Sigmoid colon (tissue), 7 donors: ENCODE measurements around the gene PTBP1. TPM values are rescaled to one million over a fixed set of nuclear protein-coding genes. Genes with fewer than 3 reads are reported as not detected.

Source experiments
- DNase-seq: peaks from one replicate; pipeline ENCODE4 v3.0.0-alpha.2; 2019
- H3K27ac ChIP-seq, 4 donors: fragments of 200-600 bp; sonication (generic); one replicate each; pipeline ENCODE4 v1.5.1; 2016 to 2019; ENCODE audit warnings: mild to moderate bottlenecking in 1 of 4
- H3K27me3 ChIP-seq, 3 donors: fragments of 200-600 bp; sonication (generic); one replicate each; pipeline ENCODE4 v1.5.1; 2019; ENCODE audit warnings: mild to moderate bottlenecking in 1 of 3
- H3K36me3 ChIP-seq, 4 donors: fragments of 200-600 bp; sonication (generic); one replicate each; pipeline ENCODE4 v1.5.1; 2016 to 2019
- H3K4me1 ChIP-seq, 4 donors: fragments of 200-600 bp; sonication (generic); one replicate each; pipeline ENCODE4 v1.5.1; 2017 to 2019
- H3K4me3 ChIP-seq, 4 donors: fragments of 200-600 bp; sonication (generic); one replicate each; pipeline ENCODE4 v1.5.1; 2017 to 2019; ENCODE audit warnings: mild to moderate bottlenecking in 2 of 4, moderate library complexity in 1 of 4
- H3K9me3 ChIP-seq, 4 donors: fragments of 200-600 bp in 3 of 4; sonication (generic) in 3 of 4; one replicate each; pipeline versions ENCODE4 v1.5.1 to v1.6.1; 2013 to 2019
- EP300 ChIP-seq, 4 donors: sonication (generic); formaldehyde crosslinking; IDR thresholded peaks; one replicate each; pipeline ENCODE4 v1.6.1; 2017; ENCODE audit warnings: antibody characterized with exemption in 4 of 4
- POLR2A ChIP-seq, 2 donors: fragments of 450-650 bp; IDR thresholded peaks; one replicate each; pipeline ENCODE4 v1.6.1; 2016; ENCODE audit warnings: antibody characterized with exemption in 2 of 2, mild to moderate bottlenecking in 2 of 2, moderate library complexity in 2 of 2
- POLR2AphosphoS5 ChIP-seq, 4 donors: sonication (generic); formaldehyde crosslinking; IDR thresholded peaks; one replicate each; pipeline ENCODE4 v1.6.1; 2017; ENCODE audit warnings: antibody characterized with exemption in 4 of 4
- WGBS, 2 donors: extraction: QIAGEN DNeasy Blood & Tissue Kit; methylation state at CpG; one replicate each; pipeline ENCODE4 v1.1.7; 2013; 5-methylcytosine and 5-hydroxymethylcytosine counted together
- intact Hi-C: fragments of 100-400 bp; cut with DNase I; formaldehyde crosslinking; loops from one replicate; pipeline ENCODE4 v1.15.1; 2023
- polyA plus RNA-seq, 3 donors: library from polyadenylated mRNA; stranded (reverse); fragments of 200-250 nt; gene quantifications; one replicate each; pipeline ENCODE4 v1.2.3, GENCODE V29; 2013
- total RNA-seq, 4 donors: library from RNA; depleted of rRNA; stranded (reverse); fragments of >200 nt; gene quantifications; one replicate each; pipeline ENCODE4 v1.1.0, GENCODE V29; 2016
- TF ChIP-seq, protein P1 (sequence below), 4 experiments: fragments of 450-650 bp in 3 of 4; fragments of 200-600 bp in 1 of 4; IDR thresholded peaks; one replicate each; pipeline ENCODE4 v1.5.1; 2016 to 2019; ENCODE audit warnings: antibody characterized with exemption in 4 of 4, mild to moderate bottlenecking in 3 of 4, moderate library complexity in 2 of 4
- donor health status: healthy with polysubstance abuse.
- donor health status: Bipolar disorder and iron deficiency.
- donor health status: healthy.

The PTBP1 gene
- total and polyA plus RNA-seq, 7 donors, result 53.8 to 154 (median 78.7) TPM

DNA sequence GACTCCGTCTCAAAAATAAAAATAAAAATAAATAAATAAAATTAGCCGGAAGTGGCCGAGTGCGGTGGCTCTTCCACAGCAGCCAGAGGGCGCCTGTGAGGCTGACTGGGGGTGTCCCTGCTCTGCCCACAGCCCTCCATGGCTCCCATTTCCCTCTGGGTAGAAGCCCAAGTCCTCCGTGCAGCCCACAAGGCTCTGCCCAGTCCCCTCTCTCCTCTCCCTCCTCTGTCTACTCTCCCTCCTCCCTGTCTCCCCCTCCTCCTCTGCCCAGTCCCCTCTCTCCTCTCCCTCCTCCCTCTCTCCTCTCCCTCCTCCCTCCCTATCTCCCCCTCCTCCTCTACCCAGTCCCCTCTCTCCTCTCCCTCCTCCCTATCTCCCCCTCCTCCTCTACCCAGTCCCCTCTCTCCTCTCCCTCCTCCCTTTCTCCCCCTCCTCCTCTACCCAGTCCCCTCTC lies 25.9 kb upstream of the PTBP1 start:
- no peak for DNase-seq
- H3K27ac ChIP-seq, result no peak overlapping the region
- no peaks in the 10 kb centered on the region for H3K9me3 ChIP-seq
- 11 to 25% methylated on average over 6 of the region's 6 CpGs for WGBS, 2 donors
- intact Hi-C loops, result loop anchor here (2.0 to 5.0 kb wide), 2 partner anchors 86 to 149 kb away; partner anchors contain the start of gene CFD
- H3K4me1 ChIP-seq, result no peaks in the 10 kb centered on the region
- no peaks in the 10 kb centered on the region for H3K36me3 ChIP-seq
- no peak for TF ChIP-seq EP300 (IDR thresholded peaks at IDR 0.05)
- no peak for TF ChIP-seq POLR2AphosphoS5 (IDR thresholded peaks at IDR 0.05)
- no peak for TF ChIP-seq POLR2A (IDR thresholded peaks at IDR 0.05)
- TF ChIP-seq, protein P1, sequence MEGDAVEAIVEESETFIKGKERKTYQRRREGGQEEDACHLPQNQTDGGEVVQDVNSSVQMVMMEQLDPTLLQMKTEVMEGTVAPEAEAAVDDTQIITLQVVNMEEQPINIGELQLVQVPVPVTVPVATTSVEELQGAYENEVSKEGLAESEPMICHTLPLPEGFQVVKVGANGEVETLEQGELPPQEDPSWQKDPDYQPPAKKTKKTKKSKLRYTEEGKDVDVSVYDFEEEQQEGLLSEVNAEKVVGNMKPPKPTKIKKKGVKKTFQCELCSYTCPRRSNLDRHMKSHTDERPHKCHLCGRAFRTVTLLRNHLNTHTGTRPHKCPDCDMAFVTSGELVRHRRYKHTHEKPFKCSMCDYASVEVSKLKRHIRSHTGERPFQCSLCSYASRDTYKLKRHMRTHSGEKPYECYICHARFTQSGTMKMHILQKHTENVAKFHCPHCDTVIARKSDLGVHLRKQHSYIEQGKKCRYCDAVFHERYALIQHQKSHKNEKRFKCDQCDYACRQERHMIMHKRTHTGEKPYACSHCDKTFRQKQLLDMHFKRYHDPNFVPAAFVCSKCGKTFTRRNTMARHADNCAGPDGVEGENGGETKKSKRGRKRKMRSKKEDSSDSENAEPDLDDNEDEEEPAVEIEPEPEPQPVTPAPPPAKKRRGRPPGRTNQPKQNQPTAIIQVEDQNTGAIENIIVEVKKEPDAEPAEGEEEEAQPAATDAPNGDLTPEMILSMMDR (IDR thresholded peaks at IDR 0.05), result no peak
- H3K27me3 ChIP-seq, result peaks cover 0 to 14% (median 5%) of the 10 kb centered on the region in 3 donors
- H3K4me3 ChIP-seq, result no peak overlapping the region

DNA sequence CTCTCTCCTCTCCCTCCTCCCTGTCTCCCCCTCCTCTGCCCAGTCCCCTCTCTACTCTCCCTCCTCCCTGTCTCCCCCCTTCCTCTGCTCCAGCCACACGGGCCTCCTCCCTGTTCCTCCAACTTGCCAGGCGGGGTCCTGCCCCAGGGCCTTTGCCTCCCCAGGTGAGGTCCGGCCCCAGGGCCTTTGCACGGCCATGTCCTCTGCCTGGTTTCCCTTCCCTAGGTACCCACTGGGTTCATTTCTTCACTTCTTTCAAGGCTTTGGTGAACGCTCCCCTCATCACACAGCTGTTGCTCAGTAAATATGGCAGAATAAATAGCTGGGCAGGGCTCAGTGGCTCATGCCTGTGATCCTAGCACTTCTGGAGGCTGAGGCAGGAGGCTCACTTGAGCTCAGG lies 25.2 kb upstream of the PTBP1 start:
- WGBS, 2 donors, result 72 to 84% methylated on average over 5 of the region's 5 CpGs
- H3K27me3 ChIP-seq, result peaks cover 0 to 14% (median 5%) of the 10 kb centered on the region in 3 donors
- no peak overlapping the region for H3K4me3 ChIP-seq
- no peak overlapping the region for H3K27ac ChIP-seq
- intact Hi-C loops, result loop anchor here (5.0 kb wide), 1 partner anchor 85 kb away; the partner anchor contains the start of gene CFD
- H3K36me3 ChIP-seq, result no peaks in the 10 kb centered on the region
- TF ChIP-seq POLR2A (IDR thresholded peaks at IDR 0.05), result no peak
- TF ChIP-seq, protein P1 (IDR thresholded peaks at IDR 0.05), result no peak
- TF ChIP-seq EP300 (IDR thresholded peaks at IDR 0.05), result no peak
- no peak for TF ChIP-seq POLR2AphosphoS5 (IDR thresholded peaks at IDR 0.05)
- H3K9me3 ChIP-seq, result no peaks in the 10 kb centered on the region
- no peak for DNase-seq
- H3K4me1 ChIP-seq, result no peaks in the 10 kb centered on the region

DNA sequence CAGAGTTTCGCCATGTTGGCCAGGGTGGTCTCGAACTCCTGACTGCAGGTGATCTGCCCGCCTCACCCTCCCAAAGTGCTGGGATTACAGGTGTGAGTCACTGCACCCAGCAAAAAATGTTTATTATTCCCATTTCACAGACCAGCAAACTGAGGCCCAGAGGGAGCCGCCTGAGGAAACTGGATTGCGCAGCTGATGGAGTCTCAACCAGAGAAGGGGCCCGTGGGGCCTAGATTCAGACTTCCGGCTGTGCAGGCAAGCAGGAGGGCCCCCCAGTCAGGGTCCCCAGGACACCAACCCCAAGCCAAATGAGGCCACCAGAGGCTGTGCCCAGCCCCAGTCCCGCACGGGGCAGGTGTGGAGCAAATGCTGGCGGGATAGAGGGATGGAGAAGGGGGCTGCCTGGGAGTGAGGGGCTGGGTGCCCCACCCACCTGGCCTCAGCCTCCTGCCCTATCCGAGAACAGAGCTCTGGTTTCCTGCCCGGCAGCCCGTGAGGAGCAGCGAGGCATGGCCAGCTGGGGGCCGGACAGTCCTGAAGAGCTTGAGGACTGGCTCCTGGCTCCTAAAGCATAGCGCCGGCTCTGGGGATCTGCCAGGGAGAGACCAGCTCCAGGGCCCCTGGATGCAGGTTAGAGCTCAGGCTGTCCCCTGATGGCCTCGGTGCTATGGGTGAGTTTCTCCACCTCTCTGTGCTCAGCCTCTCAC lies 24.4 kb upstream of the PTBP1 start:
- WGBS, 2 donors, result 81 to 83% methylated on average over 18 of the region's 18 CpGs
- no peak for TF ChIP-seq POLR2AphosphoS5 (IDR thresholded peaks at IDR 0.05)
- TF ChIP-seq, protein P1 (IDR thresholded peaks at IDR 0.05), result no peak
- Histone ChIP-seq H3K36me3 (no peaks in the 10 kb centered on the region), H3K4me3 (no peak overlapping the region), H3K9me3 (no peaks in the 10 kb centered on the region), H3K27ac (no peak overlapping the region), H3K4me1 (no peaks in the 10 kb centered on the region), H3K27me3 (peaks cover 0 to 16% (median 5%) of the 10 kb centered on the region in 3 donors)
- no peak for DNase-seq
- intact Hi-C loops, result loop anchor here (5.0 kb wide), 1 partner anchor 84 kb away; the partner anchor contains the start of gene CFD

DNA sequence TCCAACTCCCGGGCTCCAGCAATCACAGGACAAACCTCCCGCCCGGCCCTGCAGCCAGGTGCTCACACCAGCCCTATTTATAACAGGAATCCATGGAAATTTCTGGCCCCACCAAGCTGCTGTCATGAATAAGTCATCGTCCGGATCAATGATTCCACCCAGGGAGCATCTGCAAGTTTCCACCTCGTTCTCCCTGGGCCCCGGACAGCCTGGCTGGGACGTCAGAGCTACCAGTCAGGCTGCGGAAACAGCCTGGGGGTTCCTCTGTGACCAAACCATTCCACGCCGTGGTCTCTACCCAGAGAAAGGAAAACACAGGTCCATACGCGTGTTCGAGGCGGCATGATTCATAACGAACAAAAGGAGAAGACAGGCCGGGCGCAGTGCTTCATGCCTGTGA lies 20.7 kb upstream of the PTBP1 start:
- intact Hi-C loops, result no loop called here
- TF ChIP-seq POLR2A (IDR thresholded peaks at IDR 0.05), result no peak
- TF ChIP-seq POLR2AphosphoS5 (IDR thresholded peaks at IDR 0.05), result no peak
- TF ChIP-seq EP300 (IDR thresholded peaks at IDR 0.05), result no peak
- TF ChIP-seq, protein P1 (IDR thresholded peaks at IDR 0.05), result no peak
- Histone ChIP-seq H3K4me3 (no peak overlapping the region), H3K27ac (no peak overlapping the region), H3K4me1 (no peaks in the 10 kb centered on the region), H3K9me3 (no peaks in the 10 kb centered on the region), H3K27me3 (peaks cover 0 to 21% (median 5%) of the 10 kb centered on the region in 3 donors), H3K36me3 (no peaks in the 10 kb centered on the region)
- no peak for DNase-seq
- 86 to 94% methylated on average over 18 of the region's 18 CpGs for WGBS, 2 donors
